HCEC 1CT (cell line): Measurements from ENCODE around the gene PRCD.
"Not testable (repeated sequence)": the region's sequence is repeated elsewhere in the genome, so short reads cannot be mapped to it uniquely, and the experiment has no call there.

ENCODE experiments used
- DNase-seq: peaks from one replicate; pipeline ENCODE4 v3.0.0-alpha.2; 2017

PRCD gene

GRCh38 chr17:76558198-76559095 lies 18.6 kb downstream of the PRCD start:
- peak; percentile 35 for DNase-seq

- not testable (repeated sequence) for DNase-seq
Measured at GRCh38 chr17:76559460-76559859, 19.6 kb downstream of the PRCD start.

- no peak for DNase-seq
Measured at GRCh38 chr17:76560036-76560876, 20.4 kb downstream of the PRCD start.

GRCh38 chr17:76560877-76561221 lies 21.0 kb downstream of the PRCD start:
- DNase-seq, result no peak

- DNase-seq, result peak; percentile 46
Measured at GRCh38 chr17:76561332-76561731, 21.5 kb downstream of the PRCD start.

GRCh38 chr17:76561799-76562268 lies 22.0 kb downstream of the PRCD start:
- DNase-seq, result peak; percentile 74

- DNase-seq, result peak; percentile 95
Measured at GRCh38 chr17:76562734-76563148, 22.9 kb downstream of the PRCD start.

GRCh38 chr17:76563359-76563758 lies 23.5 kb downstream of the PRCD start:
- DNase-seq, result not testable (repeated sequence)

- peak; percentile 42 for DNase-seq
Measured at GRCh38 chr17:76564991-76565727, 25.3 kb downstream of the PRCD start.

- DNase-seq, result no peak
Measured at GRCh38 chr17:76565728-76566612, 26.1 kb downstream of the PRCD start.

- no peak for DNase-seq
Measured at GRCh38 chr17:76566613-76566943, 26.7 kb downstream of the PRCD start.

- DNase-seq, result no peak
Measured at GRCh38 chr17:76566988-76567431, 27.2 kb downstream of the PRCD start.

GRCh38 chr17:76567634-76568432 lies 28.0 kb downstream of the PRCD start:
- no peak for DNase-seq

- no peak for DNase-seq
Measured at GRCh38 chr17:76568811-76569221, 29.0 kb downstream of the PRCD start.

- no peak for DNase-seq
Measured at GRCh38 chr17:76569607-76570279, 29.9 kb downstream of the PRCD start.

GRCh38 chr17:76570457-76570856 lies 30.6 kb downstream of the PRCD start:
- DNase-seq, result no peak

GRCh38 chr17:76570877-76571471 lies 31.1 kb downstream of the PRCD start:
- no peak for DNase-seq

- no peak for DNase-seq
Measured at GRCh38 chr17:76572201-76572910, 32.5 kb downstream of the PRCD start.

- no peak for DNase-seq
Measured at GRCh38 chr17:76573096-76573495, 33.3 kb downstream of the PRCD start.
